Activated naive CD4-positive, alpha-beta T cell treated with anti-CD3 and anti-CD28 coated beads, Interleukin-2, amount 50 U/mL, for 16 hours (primary cell): Measurements from ENCODE around the gene CCDC102A.
"Not testable (repeated sequence)": the region's sequence is repeated elsewhere in the genome, so short reads cannot be mapped to it uniquely, and the experiment has no call there.

Experiments used
- DNase-seq: peaks from one replicate; pipeline ENCODE4 v3.0.0-alpha.2; 2020

Gene CCDC102A

DNA sequence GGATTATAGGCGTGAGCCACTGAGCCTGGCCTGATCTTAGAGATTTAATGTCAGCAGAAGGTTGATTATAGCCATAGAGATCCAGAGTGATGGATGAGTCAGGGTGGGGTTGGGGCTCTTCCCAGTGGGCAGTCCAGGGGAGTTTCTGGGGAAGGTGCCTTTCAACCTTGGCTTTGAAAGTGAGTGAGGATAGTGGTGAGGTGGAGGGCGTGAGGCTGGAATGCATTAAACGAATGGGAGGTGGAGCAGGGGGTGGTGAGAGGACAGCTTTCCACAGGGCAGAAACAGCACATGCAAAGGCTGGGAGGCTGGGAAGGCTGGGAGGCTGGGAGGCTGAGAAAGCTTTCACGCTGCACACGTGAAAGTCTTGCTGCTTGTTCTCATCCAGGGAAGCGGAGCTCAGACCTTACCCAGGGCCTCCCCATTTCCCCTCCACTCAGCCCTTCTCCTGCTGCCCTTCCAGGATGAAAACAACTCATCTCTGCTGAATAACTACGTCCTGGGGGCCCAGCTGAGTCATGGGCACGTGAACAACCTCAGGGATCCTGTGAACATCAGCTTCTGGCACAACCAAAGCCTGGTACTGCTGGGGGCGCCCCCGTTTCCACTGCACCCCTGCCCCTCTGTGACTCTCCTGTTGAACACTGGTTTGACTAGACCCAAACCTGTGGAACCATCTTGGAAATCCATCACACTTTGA lies 28.4 kb upstream of the CCDC102A start:
- DNase-seq = no peak

- DNase-seq = no peak
Measured at GRCh38 chr16:57563761-57564160, 27.4 kb upstream of the CCDC102A start.

DNA sequence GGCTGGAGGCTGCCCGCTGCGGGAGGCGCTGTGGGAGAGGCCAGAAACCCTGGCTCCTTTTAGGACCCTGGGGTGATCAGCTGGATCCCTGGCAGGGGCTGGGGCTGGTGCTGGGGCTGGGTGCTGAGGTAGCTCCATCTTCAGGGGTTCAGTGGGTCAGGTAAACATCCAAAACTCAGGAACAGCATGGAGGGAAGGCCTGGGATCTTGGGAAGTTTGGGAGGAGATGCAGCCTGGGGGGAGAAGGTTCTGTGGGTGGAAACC lies 27.0 kb upstream of the CCDC102A start:
- DNase-seq = no peak

DNA sequence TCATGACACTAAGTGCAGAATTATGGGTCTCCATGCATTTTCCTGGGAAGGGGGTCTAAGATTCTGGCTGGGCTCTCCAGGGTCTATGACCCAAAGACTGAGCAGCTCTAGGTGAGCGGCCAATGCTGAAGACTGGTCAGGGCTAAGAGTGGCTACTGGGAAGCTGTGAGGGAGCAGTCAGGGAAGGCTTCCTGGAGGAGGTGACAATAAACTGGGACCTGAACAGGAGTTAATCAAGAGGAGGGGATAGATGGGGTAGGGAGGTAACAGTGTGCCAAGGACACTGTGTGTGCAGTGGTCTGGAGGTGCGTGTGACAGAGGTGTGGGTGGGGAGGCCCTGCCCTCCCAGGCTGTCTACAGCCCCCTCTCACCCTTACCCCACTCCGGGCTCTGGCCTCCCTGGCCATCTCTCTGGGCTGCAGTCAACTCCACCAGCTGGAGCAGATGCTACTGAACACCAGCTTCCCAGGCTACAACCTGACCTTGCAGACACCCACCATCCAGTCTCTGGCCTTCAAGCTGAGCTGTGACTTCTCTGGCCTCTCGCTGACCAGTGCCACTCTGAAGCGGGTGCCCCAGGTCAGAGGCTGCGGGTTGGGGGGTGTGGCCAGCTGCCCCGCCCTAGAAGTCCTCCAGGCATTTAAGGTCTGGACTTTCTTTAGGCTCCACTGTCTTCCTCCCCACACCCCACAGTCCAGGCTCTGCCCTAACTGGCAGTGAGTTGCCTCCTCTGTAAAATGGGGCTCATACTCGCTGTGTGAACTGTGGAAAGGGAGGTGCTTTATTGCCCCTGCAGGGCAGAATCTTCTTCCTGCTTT lies 26.5 kb upstream of the CCDC102A start:
- DNase-seq = no peak

GRCh38 chr16:57562066-57562465 lies 25.7 kb upstream of the CCDC102A start:
- DNase-seq = no peak

- no peak for DNase-seq
Measured at GRCh38 chr16:57559072-57559790, 22.9 kb upstream of the CCDC102A start.

DNA sequence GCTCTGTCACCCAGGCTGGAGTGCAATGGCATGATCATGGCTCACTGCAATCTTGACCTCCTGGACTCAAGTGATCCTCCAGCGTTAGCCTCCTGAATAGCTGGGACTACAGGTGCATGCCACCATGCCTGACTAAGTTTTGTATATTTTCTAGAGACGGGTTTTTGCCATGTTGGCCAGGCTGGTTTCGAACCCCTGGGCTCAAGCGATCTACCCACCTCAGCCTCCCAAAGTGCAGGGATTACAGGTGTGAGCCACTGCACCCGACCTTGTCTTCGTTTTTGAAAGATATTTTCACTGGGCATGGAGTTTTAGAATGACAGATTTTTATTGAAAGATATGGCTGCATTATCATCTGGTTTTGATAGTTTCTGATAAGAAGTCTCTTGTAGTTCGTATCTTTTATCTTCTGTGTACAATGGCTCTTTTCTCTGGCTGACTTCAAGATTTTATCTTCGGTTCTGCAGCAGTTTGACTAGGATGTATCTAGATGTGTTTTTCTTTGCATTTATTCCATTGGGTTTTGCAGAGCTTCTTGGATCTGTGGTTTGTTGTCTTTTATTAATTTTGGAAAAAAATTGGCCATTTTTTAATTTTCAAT lies 20.7 kb upstream of the CCDC102A start:
- no peak for DNase-seq

DNA sequence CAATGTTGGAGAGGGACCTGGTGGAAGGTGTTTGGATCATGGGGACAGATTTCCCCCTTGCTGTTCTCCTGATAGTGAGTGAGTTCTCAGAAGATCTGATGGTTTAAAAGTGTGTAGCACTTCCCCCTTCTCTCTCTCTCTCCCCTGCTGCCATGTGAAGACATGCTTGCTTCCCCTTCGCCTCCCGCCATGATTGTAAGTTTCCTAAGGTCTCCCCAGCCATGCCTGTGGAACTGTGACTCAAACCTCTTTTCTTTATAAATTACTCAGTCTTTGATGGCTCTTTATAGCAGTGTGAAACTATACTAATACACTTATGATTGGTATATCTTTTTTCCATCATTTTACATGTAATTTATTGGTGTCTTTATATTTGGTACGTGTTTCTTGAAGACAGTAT lies 19.5 kb upstream of the CCDC102A start:
- DNase-seq = no peak

DNA sequence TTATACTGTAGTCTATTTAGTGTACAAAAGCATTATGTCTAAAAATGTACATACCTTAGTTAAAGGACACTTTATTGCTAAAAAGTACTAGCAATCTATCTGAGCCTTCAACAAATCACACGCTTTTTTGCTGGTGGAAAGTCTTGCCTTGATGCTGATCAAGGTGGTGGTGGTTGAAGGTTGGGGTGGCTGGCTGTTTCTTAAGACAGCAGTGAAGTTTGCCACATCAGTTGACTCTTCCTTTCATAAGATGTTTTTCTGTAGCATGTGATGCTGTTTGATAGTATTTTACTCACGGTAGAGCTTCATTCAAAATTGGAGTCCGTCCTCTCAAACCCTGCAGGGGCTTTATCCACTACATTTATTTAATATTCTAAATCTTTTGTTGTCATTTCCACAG lies 14.7 kb upstream of the CCDC102A start:
- no peak for DNase-seq

GRCh38 chr16:57549730-57550129 lies 13.4 kb upstream of the CCDC102A start:
- no peak for DNase-seq

- no peak for DNase-seq
Measured at GRCh38 chr16:57548408-57548807, 12.0 kb upstream of the CCDC102A start.

DNA sequence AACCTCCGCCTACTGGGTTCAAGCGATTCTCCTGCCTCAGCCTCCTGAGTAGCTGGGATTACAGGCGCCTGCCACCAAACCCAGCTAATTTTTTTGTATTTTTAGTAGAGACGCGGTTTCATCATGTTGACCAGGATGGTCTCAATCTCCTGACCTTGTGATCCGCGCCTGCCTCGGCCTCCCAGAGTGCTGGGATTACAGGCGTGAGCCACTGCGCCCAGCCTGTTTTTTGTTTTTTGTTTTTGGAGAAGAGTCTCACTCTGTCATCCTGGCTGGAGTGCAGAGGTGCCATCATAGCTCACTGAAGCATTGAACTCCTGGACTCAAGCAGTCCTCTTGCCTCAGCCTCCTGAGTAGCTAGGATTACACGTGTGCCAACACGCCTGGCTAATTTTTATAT lies 11.2 kb upstream of the CCDC102A start:
- DNase-seq = not testable (repeated sequence)

DNA sequence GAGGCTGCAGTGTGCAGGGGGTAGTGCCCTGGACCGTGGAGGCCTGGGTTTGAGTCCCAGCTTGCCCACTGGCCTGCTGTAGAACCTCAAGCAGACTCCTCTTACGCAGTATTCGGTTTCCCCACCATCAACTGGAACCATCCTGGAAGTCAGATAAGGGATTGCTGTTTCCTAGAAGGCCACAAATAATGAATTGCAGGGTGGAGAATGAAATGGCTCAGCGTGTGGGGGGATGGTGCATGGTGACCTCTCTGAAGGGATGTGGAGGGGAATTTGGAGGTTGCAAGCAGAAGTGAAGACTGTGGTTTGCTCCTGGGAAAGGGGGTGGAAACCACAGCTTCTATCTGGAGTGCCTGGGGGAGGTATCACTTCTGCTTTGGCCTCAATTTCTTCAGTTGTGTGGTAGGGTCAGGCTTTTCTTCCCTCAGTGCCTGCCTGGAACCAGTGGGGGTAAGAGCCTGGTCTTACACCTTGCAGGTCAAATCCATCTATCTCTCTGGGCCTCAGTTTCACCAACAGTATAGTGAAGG lies 7.8 kb upstream of the CCDC102A start:
- no peak for DNase-seq

- DNase-seq = no peak
Measured at GRCh38 chr16:57541754-57542435, 5.5 kb upstream of the CCDC102A start.

DNA sequence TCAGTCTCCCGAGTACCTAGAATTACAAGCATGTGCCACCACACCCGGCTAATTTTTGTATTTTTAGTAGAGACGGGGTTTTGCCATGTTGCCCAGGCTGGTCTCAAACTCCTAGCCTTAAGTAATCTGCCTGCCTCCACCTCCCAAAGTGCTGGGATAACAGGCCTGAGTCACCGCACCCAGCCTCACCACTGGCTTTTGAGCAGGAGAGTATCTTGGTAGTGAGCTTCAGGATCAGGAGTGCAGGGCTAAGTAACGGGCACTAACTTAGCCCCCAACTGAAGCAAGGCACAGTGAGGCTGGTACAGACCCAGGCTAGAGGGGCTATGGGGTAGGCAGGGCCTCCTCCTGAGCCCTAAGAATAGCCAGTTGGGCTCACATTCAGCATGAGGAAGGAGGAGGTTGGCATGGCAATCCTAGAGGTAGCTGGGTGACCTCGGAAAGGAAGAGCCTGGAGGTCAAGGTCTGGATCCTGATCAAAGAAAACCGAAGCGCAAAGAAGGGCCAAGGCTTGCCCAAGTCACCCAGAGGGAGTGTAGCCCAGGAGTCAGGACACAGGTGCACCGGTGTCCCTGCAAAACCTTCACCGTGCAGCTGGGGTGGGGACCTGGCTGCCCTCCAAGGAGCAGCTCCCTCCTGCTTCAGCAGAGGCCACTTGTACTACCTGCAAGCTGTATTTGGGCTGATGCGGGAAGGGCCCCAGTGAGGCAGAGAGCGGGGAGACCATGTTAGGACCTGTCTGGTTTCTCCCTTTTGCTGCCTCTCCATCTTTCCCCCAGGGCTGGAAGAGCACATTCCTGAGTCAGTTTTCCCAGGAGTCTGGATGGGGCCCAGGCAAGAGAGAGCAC lies 4.8 kb upstream of the CCDC102A start:
- no peak for DNase-seq

- DNase-seq = no peak
Measured at GRCh38 chr16:57540387-57540786, 4.0 kb upstream of the CCDC102A start.

DNA sequence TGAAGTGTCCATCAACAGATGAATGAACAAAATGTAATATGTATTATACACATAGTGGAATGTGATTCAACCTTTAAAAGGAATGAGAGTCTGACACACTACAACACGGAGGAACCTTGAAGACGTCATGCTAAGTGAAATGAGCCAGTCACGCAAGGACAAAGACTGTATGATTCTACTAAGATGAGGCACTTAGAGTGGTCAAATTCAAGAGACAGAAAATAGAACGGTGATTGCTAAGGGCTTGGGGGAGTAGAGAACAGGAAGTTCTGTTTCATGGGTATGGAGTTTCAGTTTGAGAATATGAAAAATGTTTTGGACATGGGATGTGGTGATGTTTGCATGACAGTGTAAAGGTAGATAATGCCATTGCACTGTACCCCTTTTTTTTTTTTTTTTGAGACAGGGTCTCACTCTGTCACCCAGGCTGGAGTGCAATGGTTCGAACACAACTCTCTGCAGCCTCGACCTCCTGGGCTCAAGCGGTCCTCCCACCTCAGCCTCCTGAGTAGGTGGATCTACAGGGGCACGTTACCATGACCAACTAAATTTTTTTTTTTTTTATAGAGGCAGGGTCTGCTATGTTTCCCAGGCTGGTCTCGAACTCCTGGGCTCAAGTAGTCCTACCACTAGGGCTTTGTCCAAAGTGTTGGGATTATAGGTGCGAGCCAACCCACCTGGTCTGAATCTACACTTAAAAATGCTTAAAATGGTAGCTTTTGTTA lies 2.9 kb upstream of the CCDC102A start:
- DNase-seq = no peak

DNA sequence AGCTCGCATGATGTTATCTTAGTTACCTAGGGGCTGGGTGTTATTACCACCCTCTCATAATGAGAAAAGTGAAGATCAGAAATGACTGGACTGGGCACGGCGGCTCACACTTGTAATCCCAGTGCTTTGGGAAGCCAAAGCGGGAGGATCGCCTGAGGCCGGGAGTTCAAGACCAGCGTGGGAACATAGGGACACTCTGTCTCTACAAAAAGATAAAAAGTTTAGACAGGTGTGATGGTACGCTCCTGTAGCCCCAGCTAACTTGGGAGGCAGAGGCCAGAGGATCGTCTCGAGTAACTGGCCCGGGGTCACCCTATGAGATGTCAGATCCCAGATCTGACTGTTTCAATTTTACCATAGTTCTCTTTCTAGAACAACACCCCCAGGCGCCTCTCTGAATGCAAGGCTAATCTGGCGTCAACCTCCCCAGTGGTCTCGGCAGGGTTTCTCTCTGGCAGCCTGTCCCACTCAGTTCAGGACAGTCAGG lies 1.9 kb upstream of the CCDC102A start:
- no peak for DNase-seq

DNA sequence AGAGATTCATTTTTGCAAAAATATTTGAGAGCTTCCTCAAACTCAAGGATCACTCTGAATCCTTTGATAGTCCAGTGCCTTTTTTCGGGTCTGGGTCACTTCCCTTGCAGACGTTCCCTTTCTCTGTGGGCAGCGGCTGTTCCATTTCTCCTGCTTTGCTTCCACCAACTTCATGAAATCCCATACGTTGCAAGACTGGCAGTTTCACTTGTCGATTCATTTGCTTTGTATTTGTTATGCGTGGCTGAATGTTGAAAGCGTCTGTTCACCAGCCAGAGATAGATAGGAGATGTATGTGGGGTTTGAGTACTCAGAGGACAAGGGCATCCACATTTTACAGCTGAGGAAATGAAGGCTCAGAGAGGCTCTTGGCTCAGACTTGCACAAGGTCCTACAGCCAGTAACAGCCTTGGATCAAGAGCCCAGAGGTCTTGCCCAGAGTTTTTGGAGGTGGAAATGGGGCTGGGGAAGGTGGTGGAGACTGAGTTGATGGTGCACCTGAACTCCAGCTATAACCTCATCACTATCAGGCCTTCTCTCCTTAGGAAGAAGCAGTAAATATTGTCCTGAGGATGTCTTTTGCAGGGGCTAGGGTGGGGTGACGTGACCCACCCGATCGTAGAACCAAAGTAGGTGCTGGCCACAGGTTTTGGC lies 1.3 kb upstream of the CCDC102A start:
- no peak for DNase-seq

GRCh38 chr16:57537194-57537505 lies 779 bp upstream of the CCDC102A start:
- DNase-seq = no peak
